ENCODE data around the gene MYH9.

- TF ChIP-seq EZH2 (IDR thresholded peaks at IDR 0.05; ENCODE audit: low read depth) (no peak), CTCF (conservative IDR thresholded peaks at IDR 0.05) (no peak)
These were observed 44.6 kb downstream of the MYH9 start for GRCh38 chr22:36343070-36343719.
